NCI-H82 treated with DMSO at 0.1 percent for 48 hours (cell line): ENCODE data around the gene ZYG11B.
"Not testable (repeated sequence)": the region's sequence is repeated elsewhere in the genome, so short reads cannot be mapped to it uniquely, and the experiment has no call there.

Experiments used
- DNase-seq: peaks from one replicate; lab custom pipeline; 2025; ENCODE audit not compliant: unreplicated experiment; lab: John Stamatoyannopoulos, UW

Gene ZYG11B

DNA sequence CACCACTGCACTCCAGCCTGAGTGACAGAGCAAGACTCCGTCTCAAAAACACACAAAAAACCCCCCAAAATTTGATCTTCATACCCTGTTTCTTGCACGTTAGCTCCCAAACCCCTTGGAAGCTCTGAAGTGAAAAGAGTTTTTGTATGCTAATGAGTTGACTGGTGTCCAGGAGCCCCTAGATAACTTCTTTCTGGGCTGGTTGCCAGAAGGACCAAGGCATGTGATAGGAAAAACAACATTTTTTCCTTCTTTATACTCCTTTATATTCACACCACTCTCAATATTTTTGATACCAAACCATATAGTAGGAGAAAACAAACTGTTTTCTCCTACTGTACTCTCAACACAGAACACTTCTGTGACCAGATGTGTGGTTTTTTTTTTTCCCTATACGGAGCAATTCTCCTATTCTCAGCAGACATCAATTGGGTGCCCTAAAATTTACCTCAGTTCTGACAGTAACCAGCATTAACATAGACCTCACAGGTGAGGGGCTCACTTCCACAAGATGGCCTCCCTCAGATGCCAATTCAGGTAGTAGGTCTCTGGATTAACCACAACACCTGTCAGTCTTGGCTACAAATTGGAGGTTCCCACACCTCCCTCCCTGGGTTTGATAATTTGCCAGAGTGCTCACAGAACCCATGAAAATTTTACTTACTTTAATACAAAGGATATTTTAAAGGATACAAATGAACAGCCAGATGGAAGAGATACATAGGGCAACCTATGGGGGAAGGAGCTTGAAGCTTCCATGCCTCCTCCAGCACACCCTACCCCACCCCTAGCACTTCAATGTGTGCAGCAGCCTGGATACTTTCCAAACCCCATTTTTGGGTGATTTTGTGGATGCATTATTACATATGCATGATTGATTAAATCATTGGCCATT is 25.6 kb downstream of the ZYG11B start:
- no peak for DNase-seq

DNA sequence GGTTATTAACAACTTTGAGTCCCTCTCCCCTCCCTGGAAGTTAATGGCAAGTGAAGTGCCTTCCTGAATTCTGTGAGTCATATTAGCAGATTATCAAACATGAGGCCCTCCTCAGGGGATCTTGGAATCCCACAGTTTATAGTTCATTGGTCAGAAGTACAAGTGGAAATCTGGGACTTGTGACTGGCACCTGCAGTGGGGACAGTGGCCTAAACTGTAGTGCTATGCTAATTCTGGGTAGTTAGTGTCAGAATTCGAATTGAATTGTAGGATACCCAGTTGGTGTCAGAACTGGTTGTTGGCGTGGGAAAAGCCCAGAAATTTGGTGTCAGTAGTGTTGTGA is 26.2 kb downstream of the ZYG11B start:
- no peak for DNase-seq

DNA sequence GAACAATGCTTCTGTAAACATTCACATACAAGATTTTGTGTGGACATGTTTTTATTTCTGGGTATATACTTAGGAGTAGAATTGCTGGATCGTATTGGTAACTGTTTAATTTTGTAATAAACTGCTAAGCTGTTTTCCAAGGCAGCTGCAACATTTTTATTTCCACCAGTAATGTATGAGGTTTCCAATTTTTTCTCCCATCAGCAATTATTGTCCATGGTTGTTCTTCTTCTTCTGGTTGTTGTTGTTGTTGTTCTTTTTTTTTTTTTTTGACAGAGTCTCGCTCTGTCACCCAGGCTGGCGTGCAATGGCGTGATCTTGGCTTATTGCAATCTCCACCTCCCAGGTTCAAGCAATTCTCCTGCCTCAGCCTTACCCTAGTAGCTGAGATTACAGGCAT is 26.9 kb downstream of the ZYG11B start:
- no peak for DNase-seq

DNA sequence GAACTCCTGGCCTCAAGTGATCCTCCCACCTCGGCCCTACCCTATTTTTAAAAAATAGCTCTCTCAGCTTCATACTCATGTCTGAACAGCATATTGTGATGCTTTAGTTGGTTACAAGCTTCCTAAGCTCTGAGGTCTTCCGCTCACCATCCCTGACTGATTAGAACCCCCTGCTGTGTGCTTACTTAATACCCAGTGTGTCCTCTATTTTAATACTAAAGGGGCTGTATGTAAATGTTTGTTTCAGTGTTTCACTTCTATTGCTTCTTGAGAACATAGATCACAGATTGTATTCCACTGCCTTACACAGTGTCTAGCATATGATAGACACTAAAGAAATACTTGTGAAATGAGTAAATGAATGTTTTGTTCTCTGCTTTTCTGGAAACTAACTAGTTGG is 29.8 kb downstream of the ZYG11B start:
- no peak for DNase-seq

DNA sequence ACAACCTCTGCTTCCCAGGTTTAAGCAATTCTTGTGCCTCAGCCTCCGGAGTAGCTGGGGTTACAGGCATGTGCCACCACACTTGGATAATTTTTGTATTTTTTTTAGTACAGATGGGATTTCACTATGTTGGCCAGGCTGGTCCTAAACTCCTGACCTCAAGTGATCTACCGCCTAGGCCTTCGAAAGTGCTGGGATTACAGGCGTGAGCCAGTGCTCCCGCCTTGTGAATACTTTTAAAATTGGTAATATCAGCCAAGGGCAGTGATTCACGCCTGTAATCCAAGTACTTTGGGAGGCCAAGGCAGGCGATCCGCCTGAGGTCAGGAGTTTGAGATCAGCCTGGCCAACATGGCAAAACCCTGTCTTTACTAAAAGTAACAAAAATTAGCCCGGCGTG is 33.7 kb downstream of the ZYG11B start:
- no peak for DNase-seq

DNA sequence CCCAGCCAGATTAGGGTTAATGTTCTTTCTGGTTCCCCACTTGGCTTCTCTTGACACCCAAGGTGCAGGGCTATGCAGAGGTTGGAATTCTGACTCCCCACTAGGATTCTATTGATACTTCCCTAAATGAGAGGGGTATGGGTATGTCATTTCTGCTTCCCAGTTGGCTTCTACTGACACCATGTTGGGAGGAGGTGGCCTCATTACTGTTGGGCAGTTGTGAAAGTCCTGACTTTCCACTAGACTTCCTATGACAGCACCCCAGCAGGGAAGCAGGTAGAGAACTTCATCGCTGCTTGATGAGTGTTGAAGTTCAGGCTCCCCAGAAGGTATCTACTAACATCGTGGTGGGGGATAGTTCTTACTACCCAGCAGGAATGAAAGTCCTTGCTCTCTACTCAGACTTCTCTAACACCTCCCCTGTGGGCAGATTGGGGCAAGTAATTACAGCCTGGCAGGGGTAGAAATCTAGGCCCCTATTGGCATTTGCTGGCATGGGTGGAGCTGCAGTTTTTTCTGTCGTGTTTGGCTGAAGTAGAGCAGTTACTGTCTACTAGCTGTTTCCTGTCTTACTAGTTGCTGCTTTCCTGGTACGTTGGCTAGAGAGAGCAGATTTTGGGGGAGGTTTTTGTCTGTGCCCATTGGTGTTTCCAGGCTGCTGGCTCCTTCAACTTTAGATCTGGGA is 41.5 kb downstream of the ZYG11B start:
- DNase-seq: no peak

DNA sequence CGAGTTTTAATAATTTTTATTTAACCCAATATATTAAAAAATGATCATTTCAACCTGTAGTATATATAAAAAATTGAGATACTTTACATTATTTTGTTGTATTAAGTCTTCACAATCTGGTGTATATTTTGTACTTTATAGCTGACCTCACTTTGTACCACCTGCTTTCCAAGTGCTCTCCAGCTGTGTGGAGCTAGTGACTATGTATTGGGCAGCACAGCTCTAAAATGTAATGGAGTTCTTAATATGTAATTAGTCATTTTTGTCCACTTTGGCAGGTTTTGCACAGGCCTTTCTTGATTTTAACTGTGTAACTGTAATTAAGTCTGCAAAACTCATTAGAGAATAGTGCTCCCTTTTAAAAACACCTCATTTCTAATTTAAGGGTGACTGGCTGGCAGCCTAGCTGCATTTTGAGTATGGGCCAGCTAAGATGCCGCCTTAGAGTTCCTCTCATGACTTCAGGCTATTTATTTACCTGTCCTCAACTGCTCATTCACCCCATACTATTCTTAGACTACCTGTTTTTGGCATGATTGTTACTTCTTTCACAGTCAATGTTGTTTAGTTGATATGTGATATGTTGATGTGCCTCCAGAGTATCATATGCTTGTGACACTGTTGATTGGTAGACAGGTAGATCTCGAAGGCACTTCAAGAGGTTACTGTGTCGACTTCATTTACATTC is 43.2 kb downstream of the ZYG11B start:
- no peak for DNase-seq

DNA sequence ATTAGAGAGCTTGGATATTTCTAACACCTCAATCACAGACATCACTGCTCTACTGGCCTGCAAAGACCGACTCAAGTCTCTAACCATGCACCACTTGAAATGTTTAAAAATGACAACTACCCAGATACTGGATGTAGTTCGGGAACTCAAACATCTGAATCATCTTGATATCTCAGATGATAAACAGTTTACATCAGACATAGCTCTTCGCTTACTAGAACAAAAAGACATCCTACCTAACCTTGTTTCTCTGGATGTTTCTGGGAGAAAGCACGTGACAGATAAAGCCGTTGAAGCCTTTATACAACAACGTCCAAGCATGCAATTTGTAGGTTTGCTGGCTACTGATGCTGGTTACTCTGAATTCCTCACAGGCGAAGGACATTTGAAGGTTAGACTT is 45.1 kb downstream of the ZYG11B start:
- DNase-seq: no peak

DNA sequence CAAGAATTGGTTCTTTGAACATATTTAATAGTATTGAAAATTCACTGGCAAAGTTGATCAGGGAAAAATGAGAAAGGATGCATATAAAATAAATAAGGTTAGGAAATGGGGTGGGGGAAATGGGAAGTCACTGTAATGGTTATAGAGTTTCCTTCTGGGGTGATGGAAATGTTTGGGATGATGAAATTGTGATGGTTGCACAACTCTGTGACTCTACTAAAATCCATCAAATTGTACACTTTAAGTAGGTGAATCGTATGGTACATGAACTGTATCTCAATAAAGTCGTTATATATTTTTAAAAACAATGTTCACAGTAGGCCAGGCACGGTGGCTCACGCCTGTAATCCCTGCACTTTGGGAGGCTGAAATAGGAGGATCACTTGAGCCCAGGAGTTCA is 59.9 kb downstream of the ZYG11B start:
- no peak for DNase-seq

DNA sequence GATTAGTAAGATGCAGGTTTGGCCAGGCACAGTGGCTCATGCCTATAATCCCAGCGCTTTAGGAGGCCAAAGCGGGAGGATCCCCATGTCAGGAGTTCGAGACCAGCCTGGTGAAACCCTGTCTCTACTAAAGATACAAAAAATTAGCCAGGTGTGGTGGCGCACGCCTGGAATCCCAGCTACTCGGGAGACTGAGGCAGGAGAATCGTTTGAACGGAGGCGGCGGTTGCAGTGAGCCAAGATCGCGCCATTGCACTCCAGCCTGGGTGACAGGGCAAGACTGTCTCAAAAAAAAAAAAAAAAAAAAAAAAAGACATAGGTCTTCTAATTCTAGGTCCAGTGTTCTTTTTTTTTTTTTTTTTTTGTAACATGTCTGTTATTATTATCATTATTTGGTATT is 64.2 kb downstream of the ZYG11B start:
- not testable (repeated sequence) for DNase-seq

DNA sequence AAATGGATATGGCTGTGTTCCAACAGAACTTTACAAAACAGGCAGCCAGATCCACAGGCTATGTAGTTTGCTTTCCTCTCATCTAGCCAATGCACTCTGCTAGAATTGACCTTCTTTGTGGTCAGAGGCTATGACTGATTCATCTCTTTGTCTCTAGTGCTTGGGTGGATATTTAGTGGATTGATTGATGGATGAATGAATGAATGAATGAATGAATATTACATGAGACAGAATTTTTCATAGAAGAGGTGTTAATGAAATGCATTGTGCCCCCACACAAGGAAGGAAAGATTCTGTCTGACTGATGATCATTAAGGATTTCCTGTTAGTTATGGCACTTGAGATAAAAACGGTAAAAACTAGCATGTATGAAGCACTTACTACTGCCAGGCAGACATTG is 65.8 kb downstream of the ZYG11B start:
- no peak for DNase-seq

DNA sequence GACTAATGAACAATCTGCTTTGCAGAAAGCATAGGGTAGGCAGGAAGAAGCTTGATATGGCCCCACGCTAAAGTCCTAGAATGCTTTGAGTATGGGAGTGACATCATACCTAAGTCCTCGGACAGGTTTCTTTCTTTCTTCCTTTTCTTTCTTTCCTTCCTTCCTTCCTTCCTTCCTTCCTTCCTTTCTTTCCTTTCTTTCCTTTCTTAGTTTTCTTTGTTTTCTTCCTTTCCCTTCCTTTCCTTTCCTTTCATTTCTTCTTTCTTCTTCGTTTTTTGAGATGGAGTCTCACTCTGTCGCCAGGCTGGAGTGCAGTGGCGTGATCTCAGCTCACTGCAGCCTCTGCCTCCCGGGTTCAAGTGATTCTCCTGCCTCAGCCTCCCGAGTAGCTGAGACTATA is 67.5 kb downstream of the ZYG11B start:
- not testable (repeated sequence) for DNase-seq

DNA sequence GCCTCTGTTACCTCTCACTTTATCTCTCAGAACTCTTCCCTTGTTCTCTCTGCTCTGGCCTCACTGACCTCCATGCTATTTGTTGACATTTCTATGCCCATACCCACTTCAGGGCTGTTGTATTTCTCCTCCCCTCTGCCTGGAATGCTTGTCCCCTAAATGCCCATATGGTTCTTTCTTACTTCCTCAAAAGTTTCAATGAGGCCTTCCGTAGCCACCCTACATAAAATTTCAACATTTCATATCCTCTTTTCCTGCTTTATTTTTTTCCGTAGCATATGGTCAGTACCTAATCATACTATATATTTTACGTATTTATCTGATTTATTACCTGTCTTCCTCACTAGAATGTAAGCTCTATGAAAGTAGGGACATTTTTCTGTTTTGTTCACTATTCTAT is 69.2 kb downstream of the ZYG11B start:
- no peak for DNase-seq

DNA sequence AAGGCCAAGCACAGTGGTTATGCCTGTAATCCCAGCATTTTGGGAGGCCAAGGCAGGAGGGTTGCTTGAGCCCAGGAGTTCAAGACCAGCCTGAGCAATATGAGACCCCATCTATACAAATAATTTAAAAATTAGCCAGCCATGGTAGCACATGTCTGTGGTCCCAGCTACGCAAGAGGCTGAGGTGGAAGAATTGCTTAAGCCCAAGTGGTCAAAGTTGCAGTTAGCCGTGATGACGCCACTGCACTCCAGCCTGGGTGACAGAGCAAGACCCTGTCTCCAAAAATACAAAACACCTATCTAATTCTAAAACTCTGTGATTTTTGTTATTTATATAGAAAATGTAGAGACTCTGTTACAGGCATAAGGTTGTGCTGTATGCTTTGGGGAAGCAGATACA is 72.1 kb downstream of the ZYG11B start:
- DNase-seq: no peak

DNA sequence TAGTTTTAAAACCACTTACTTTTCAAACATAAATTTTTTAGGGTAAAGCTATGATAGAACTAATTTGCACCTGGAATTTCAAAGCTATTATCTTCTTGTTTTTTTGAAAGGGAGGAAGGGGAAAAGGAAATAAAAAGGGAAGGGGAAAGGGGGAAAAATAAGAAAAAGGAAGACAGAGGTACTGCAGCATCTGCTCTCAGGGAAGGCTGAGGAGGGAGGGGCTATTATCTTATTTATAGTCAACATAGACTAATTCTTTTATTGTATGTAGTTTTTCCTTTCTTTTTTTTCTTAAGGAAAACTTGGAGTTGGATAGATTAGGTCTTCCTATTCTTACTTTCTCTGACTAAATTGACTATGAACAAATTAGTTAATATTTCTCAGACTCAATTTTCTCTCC is 74.8 kb downstream of the ZYG11B start:
- no peak for DNase-seq

DNA sequence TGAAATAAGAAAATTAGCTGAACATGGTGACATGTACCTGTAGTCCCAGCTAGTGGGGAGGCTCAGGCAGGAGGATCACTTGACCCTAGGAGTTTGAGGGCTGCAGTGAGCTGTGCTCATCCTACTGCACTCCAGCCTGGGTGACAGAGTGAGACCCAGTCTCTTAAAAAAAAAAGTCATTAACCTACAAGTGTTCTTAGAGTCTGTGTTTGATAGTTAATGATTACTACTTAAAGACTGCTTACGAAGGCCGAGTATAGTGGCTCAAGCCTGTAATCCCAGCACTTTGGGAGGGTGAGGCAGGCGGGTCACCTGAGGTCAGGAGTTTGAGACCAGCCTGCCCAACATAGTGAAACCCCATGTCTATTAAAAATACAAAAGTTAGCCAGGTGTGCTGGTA is 77.8 kb downstream of the ZYG11B start:
- not testable (repeated sequence) for DNase-seq

DNA sequence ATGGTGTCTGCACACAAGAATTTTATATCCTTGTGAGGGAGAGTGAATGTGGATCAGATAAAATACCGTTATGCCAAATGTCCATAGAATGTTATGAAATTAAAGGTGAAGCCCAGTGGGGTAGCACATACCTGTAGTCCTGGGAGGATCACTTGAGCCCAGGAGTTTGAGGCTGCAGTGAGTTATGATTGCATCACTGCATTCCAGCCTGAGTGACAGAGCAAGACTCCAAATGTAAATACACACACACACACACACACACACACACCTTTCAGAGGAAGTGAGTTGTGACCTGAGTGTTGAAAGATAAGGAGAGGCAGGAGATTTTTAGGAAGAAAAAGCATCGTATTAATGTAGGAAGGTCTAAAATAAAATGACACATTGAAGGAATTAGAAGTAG is 88.2 kb downstream of the ZYG11B start:
- no peak for DNase-seq

DNA sequence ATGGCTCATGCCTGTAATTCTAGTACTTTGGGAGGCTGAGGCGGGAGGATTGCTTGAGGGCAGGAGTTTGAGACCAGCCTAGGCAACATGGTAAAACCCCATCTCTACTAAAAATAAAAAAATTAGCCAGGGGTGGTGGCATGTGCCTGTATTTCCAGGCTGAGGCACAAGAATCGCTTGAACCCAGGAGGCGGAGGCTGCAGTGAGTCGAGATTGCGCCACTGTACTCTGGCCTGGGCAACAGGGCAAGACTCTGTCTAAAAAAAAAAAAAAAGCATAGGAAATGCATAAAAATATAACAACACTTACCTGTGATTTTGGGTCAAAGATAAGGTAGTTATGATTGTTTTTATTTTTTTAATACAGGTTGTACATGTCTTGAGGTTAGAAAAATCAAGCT is 94.6 kb downstream of the ZYG11B start:
- DNase-seq: not testable (repeated sequence)

DNA sequence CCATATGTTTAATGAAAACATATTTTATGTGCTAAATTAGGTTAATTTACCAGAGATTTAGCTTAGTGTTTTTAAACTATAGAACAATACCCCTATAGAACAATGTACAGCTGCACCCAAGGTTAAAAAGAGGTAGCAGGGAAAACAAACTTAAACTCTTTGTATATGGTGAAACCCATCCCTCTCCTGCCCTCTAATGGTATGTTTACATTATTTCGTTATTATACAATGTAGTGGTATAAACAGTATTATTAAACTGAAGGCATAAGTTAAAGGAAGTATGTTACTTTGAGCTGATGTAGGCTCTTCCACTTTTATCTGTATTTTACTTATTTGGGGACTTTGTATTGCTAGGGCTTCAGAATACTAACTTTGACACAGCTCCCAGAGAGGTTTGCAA is 99.6 kb downstream of the ZYG11B start:
- no peak for DNase-seq

DNA sequence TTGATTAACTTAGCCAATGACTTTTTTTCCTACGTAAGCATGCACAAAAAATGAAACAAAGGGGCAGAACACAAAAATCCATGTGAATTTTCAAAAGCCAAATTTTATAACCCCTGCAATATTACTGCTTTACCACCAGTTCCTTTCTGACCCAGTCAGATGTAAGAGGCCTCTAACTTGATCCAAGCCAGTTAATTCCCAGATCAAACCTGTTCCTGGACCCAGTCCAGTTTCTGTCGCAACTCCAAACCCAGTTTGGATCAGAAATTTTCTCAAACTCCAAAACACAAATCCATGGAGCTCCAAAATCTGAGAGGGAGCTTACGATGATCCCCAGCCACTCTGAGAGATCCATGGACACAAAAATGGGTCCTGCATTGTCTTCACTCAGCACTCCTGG is 108.5 kb downstream of the ZYG11B start:
- DNase-seq: no peak

DNA sequence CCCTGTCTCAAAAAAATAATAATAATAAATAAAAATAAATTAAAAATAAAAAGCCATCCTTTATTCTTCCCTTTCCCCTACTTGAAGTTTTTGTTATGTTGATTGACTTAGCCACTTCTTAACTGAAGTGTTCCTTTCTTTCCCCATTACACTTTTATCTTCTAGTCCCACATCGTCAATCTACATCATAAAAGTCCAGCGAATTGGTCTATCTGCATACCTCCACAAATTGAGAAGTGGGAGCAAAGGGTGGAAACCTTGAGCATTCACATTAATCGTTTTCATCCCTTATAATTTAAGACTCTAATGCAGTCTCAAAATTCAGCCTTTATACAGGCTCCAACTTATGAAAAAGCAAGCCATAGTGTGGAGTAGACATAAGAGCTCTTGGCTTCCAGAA is 109.8 kb downstream of the ZYG11B start:
- no peak for DNase-seq

DNA sequence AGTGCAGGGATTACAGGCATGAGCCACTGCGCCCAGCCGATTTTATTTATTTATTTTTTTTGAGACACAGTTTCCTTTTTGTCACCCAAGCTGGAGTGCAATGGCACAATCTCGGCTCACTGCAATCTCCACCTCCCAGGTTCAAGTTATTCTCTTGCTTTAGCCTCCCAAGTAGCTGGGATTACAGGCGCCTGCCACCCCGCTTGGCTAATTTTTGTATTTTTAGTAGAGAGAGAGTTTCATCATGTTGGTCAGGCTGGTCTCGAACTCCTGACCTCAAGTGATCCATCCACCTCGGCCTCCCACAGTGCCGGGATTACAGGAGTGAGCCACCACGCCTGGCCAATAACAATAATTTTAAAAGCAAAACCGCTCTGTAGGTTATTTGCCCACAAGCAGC is 112.9 kb downstream of the ZYG11B start:
- not testable (repeated sequence) for DNase-seq
